Measurements from ENCODE around the gene ZBTB39. TPM values are rescaled to one million over a fixed set of nuclear protein-coding genes. Genes with fewer than 3 reads are reported as not detected.

ZBTB39 gene
- total RNA-seq, 2 experiments from 2014 or later = 8.8 to 9.3 TPM

- CTCF ChIA-PET = interaction anchor here (0.8 to 8.6 kb wide), 15 partner anchors 11 to 176 kb away, joined by 3 to 88 read pairs (median 8); partner anchors contain the start of genes STAT6 and TAC3
- H3K4me1 Mint-ChIP-seq = peaks cover 35% of the 10 kb centered on the region
- peaks cover 20% of the 10 kb centered on the region for H3K36me3 Mint-ChIP-seq
- ATAC-seq (no peak), DNase-seq (no peak)
- peak overlapping the region; percentile 82 for H3K27ac Mint-ChIP-seq
- H3K4me3 Mint-ChIP-seq = peak overlapping the region; percentile 74
- H3K27me3 Mint-ChIP-seq = no peaks in the 10 kb centered on the region
- H3K9me3 Mint-ChIP-seq (ENCODE audit: low read depth) = no peaks in the 10 kb centered on the region
Observed at GRCh38 chr12:57006809-57007475, 596 bp upstream of the ZBTB39 start.

- H3K4me3 Mint-ChIP-seq = peak overlapping the region; percentile 81
Observed at GRCh38 chr12:57004651-57005050, 1.7 kb downstream of the ZBTB39 start.

DNA sequence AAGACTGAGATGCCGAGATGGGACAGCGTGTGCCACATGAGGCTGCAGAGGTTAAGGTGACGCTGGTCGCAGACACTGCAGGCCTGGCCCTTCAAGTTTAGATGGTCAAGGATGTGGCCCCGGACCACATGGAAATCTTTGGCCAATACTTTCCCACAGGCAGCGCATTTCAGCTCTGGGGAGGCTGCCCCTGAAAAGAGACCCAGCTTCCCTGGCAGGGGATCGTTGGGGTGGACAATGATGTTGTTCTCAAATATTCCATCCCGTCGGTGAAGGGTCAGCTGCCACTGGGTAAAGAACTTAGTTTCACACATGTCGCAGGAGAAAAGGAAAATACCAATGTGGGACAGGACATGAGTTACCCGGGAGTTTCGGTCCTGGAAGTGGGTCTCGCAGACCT, 3.0 kb downstream of the ZBTB39 start:
- Mint-ChIP-seq H3K36me3 (peaks cover 25% of the 10 kb centered on the region), H3K9me3 (ENCODE audit: low read depth) (no peaks in the 10 kb centered on the region), H3K4me3 (no peak overlapping the region), H3K4me1 (peaks cover 57% of the 10 kb centered on the region), H3K27ac (no peak overlapping the region), H3K27me3 (no peaks in the 10 kb centered on the region)
- CTCF ChIA-PET = interaction anchor here (1.0 to 8.6 kb wide), 11 partner anchors 15 to 247 kb away, joined by 3 to 107 read pairs (median 15); partner anchors contain the start of genes MYO1A, PRIM1 and STAT6
- ATAC-seq (no peak), DNase-seq (no peak)

More at GRCh38 chr12:57004651-57005050, 1.7 kb downstream of the ZBTB39 start:
- CTCF ChIA-PET = interaction anchor here (0.7 to 8.6 kb wide), 20 partner anchors 10 to 320 kb away, joined by 3 to 107 read pairs (median 6); partner anchors contain the start of genes HSD17B6, PRIM1, STAT6 and TAC3
- peaks cover 25% of the 10 kb centered on the region for H3K36me3 Mint-ChIP-seq
- no peak overlapping the region for H3K27ac Mint-ChIP-seq
- no peaks in the 10 kb centered on the region for H3K27me3 Mint-ChIP-seq
- ATAC-seq (no peak), DNase-seq (no peak)
- H3K4me1 Mint-ChIP-seq = peaks cover 45% of the 10 kb centered on the region
- no peaks in the 10 kb centered on the region for H3K9me3 Mint-ChIP-seq (ENCODE audit: low read depth)

DNA sequence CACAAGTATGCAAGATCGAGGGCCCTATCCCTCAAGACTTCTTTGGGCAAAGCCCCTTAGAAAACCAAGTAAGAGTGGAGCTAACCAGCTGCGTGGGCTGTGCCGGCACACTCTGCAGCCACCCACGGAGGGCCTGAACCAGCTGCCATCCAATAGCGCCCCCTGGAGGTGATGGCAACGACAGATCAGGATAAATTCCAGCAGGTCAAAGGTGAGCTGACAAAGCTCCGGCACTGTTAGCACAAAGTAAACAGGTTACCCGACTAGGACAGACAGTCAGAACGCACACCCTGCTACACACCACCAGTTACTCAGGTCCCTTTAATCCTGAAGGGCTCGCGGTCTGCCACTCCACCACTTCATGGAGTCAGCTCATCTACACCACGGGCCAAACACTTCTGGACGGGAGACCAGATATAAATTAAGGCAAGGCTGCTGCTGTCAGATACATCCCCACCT, 4.9 kb downstream of the ZBTB39 start:
- peak; percentile 82 for DNase-seq
- CTCF ChIA-PET = interaction anchor here (0.7 to 7.9 kb wide), 43 partner anchors 9 to 487 kb away, joined by 3 to 107 read pairs (median 4); partner anchors contain the start of genes HSD17B6, LRP1, MYO1A and NACA
- Mint-ChIP-seq H3K4me3 (no peak overlapping the region), H3K27me3 (no peaks in the 10 kb centered on the region), H3K27ac (no peak overlapping the region), H3K4me1 (peaks cover 49% of the 10 kb centered on the region), H3K36me3 (peaks cover 25% of the 10 kb centered on the region), H3K9me3 (ENCODE audit: low read depth) (no peaks in the 10 kb centered on the region)
- ATAC-seq = peak; percentile 35

GRCh38 chr12:57000393-57000792, 6.0 kb downstream of the ZBTB39 start:
- Mint-ChIP-seq H3K9me3 (ENCODE audit: low read depth) (no peaks in the 10 kb centered on the region), H3K4me3 (no peak overlapping the region), H3K4me1 (peaks cover 45% of the 10 kb centered on the region), H3K36me3 (peaks cover 25% of the 10 kb centered on the region), H3K27me3 (no peaks in the 10 kb centered on the region), H3K27ac (peak overlapping the region; percentile 87)
- ATAC-seq = no peak
- CTCF ChIA-PET = interaction anchor here (0.6 to 7.9 kb wide), 11 partner anchors 9 to 244 kb away, joined by 3 to 107 read pairs (median 10); partner anchors contain the start of genes MYO1A, PRIM1 and STAT6
- no peak for DNase-seq

- H3K4me3 Mint-ChIP-seq = no peak overlapping the region
- no peaks in the 10 kb centered on the region for H3K27me3 Mint-ChIP-seq
- peaks cover 37% of the 10 kb centered on the region for H3K4me1 Mint-ChIP-seq
- peaks cover 25% of the 10 kb centered on the region for H3K36me3 Mint-ChIP-seq
- CTCF ChIA-PET = interaction anchor here (1.1 to 7.9 kb wide), 8 partner anchors 9 to 243 kb away, joined by 3 to 107 read pairs (median 16); partner anchors contain the start of genes PRIM1 and STAT6
- no peaks in the 10 kb centered on the region for H3K9me3 Mint-ChIP-seq (ENCODE audit: low read depth)
- peak overlapping the region; percentile 87 for H3K27ac Mint-ChIP-seq
- ATAC-seq (no peak), DNase-seq (no peak)
Observed at GRCh38 chr12:56999456-56999855, 6.9 kb downstream of the ZBTB39 start.

GRCh38 chr12:56998981-56999380, 7.4 kb downstream of the ZBTB39 start:
- Mint-ChIP-seq H3K9me3 (ENCODE audit: low read depth) (no peaks in the 10 kb centered on the region), H3K36me3 (peaks cover 20% of the 10 kb centered on the region), H3K27ac (peak overlapping the region; percentile 87), H3K4me3 (peak overlapping the region; percentile 22), H3K4me1 (peaks cover 37% of the 10 kb centered on the region), H3K27me3 (no peaks in the 10 kb centered on the region)
- DNase-seq (peak; percentile 77), ATAC-seq (peak; percentile 88)
- CTCF ChIA-PET = interaction anchor here (1.1 to 7.9 kb wide), 7 partner anchors 9 to 243 kb away, joined by 3 to 107 read pairs (median 15); partner anchors contain the start of genes PRIM1 and STAT6

DNA sequence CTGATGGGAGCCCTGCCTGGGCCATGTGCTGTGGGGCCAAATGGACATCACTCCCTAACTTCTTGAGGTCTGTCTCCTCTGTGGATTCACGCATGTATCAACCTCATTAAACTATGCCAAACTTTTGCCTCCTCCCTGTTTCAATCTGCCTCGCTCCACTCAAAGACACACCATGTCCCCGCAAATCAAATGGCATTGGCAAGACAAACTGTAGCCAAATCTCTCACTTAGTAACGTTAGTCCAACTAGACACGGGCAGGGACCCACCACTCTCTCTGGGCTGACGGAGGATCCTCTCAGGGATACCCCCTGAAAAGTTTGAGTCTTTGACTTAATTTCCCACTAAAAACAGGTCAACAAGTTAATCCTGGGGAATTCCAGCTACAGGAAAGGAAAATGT, 8.0 kb downstream of the ZBTB39 start:
- Mint-ChIP-seq H3K4me3 (no peak overlapping the region), H3K9me3 (ENCODE audit: low read depth) (no peaks in the 10 kb centered on the region), H3K4me1 (peaks cover 37% of the 10 kb centered on the region), H3K36me3 (peaks cover 13% of the 10 kb centered on the region), H3K27me3 (no peaks in the 10 kb centered on the region), H3K27ac (peak overlapping the region; percentile 87)
- CTCF ChIA-PET = interaction anchor here (0.6 to 7.9 kb wide), 7 partner anchors 10 to 252 kb away, joined by 3 to 107 read pairs (median 15); partner anchors contain the start of genes PRIM1 and STAT6
- DNase-seq (no peak), ATAC-seq (no peak)

DNA sequence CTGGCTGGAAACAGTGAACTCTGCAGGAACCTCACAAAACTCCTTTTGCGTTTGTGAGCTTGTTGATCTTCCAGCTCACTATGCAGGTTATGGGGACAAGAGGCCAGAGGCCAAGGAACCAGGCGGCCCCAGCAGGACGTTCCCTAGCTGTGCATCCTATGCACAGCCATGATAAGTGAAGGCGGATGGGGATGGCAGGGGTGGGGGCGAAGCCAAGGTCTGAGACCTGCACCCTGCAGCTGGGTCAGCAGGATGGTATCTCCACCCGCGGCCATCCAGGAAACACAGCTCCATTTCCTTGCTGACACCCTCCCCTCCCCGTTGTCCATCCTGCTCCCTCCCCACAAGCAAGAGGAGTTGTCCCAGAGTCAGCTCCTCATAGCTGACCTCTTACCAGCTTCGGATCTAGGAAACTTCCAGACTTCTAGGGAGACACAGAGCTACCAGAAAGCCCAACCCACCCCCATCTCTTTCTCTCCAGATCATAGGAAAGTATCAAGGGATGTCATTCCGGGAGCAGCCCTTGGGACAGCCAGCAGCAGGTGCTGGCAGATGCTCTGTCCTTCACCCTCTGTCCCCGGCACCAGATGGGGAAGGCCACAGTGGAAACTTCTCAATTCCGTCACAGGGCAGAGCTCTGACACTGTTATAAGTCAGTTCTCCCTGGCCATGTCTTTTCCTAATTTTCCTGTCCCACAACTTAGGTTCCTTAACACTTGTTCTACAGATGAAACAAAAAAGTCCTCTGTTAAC, 9.4 kb downstream of the ZBTB39 start:
- Mint-ChIP-seq H3K36me3 (peaks cover 5% of the 10 kb centered on the region), H3K27ac (no peak overlapping the region), H3K4me3 (no peak overlapping the region), H3K27me3 (no peaks in the 10 kb centered on the region), H3K9me3 (ENCODE audit: low read depth) (no peaks in the 10 kb centered on the region), H3K4me1 (peaks cover 37% of the 10 kb centered on the region)
- ATAC-seq = no peak
- no peak for DNase-seq
- CTCF ChIA-PET = interaction anchor here (1.2 to 2.1 kb wide), 3 partner anchors 10 to 240 kb away, joined by 3 to 15 read pairs (median 5); no protein-coding TSS in a partner anchor

DNA sequence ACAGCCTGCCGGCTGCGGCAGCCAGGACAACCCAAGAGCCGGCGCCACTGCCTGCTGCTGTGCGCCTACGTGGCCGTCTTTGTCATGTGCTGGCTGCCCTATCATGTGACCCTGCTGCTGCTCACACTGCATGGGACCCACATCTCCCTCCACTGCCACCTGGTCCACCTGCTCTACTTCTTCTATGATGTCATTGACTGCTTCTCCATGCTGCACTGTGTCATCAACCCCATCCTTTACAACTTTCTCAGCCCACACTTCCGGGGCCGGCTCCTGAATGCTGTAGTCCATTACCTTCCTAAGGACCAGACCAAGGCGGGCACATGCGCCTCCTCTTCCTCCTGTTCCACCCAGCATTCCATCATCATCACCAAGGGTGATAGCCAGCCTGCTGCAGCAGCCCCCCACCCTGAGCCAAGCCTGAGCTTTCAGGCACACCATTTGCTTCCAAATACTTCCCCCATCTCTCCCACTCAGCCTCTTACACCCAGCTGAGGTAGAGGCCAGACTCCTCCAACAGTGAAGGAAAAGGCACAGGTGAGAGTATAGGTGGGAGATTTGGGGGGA, 10.3 kb downstream of the ZBTB39 start:
- no peak for DNase-seq
- H3K27ac Mint-ChIP-seq = no peak overlapping the region
- no peaks in the 10 kb centered on the region for H3K9me3 Mint-ChIP-seq (ENCODE audit: low read depth)
- H3K4me1 Mint-ChIP-seq = peaks cover 39% of the 10 kb centered on the region
- no peak overlapping the region for H3K4me3 Mint-ChIP-seq
- no peaks in the 10 kb centered on the region for H3K27me3 Mint-ChIP-seq
- no peak for ATAC-seq
- CTCF ChIA-PET = interaction anchor here (1.6 to 2.1 kb wide), 2 partner anchors 9 to 239 kb away, joined by 5 to 15 read pairs; no protein-coding TSS in a partner anchor
- H3K36me3 Mint-ChIP-seq = peaks cover 3% of the 10 kb centered on the region

- DNase-seq (peak; percentile 39), ATAC-seq (no peak)
- Mint-ChIP-seq H3K27me3 (no peaks in the 10 kb centered on the region), H3K4me3 (no peak overlapping the region), H3K36me3 (peaks cover 3% of the 10 kb centered on the region), H3K4me1 (peaks cover 39% of the 10 kb centered on the region), H3K9me3 (ENCODE audit: low read depth) (no peaks in the 10 kb centered on the region), H3K27ac (no peak overlapping the region)
- CTCF ChIA-PET = interaction anchor here (1.2 to 2.4 kb wide), 4 partner anchors 10 to 238 kb away, joined by 3 to 10 read pairs (median 8); partner anchors contain the start of gene HSD17B6
Observed at GRCh38 chr12:56995201-56995929, 11.0 kb downstream of the ZBTB39 start.

DNA sequence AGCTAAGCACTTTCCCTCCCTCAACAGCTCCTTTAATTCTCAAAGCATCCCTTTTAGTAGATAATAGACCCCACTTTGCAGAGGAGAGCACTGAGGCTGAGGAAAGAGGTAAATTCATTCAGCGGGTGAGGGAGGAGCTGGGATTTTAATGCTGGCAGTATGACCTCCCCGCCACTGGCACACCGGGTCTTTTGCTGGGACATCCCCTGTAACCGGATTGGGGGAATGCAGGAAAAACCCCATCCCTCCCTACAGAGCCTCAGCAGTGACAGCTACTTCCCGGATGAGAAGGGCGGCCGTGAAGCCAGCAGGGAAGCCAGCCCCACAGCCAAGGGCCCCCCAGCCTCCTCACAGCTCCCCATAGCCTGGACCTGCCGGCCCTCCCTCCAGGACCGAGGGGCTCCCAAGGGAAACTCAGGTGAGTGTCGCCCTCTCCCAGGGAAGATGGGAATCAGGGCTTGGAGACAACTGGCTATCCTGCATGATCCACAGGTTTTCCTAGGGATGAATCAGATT, 12.1 kb downstream of the ZBTB39 start:
- Mint-ChIP-seq H3K4me3 (no peak overlapping the region), H3K9me3 (ENCODE audit: low read depth) (no peaks in the 10 kb centered on the region), H3K27me3 (peaks cover under 1% of the 10 kb centered on the region), H3K4me1 (peaks cover 30% of the 10 kb centered on the region), H3K36me3 (no peaks in the 10 kb centered on the region), H3K27ac (no peak overlapping the region)
- ATAC-seq (no peak), DNase-seq (no peak)
- CTCF ChIA-PET = interaction anchor here (1.2 to 2.4 kb wide), 4 partner anchors 11 to 237 kb away, joined by 3 to 10 read pairs (median 8); partner anchors contain the start of gene HSD17B6
